HTERT RPE-1 (cell line): Measurements from ENCODE around the gene TUBB3.
"Not testable (repeated sequence)": the region's sequence is repeated elsewhere in the genome, so short reads cannot be mapped to it uniquely, and the experiment has no call there.

Experiments
- in situ Hi-C: fragments of 300-500 bp; cut with MboI; formaldehyde crosslinking; loops from 4 replicates; pipeline ENCODE4 v1.14.3; 2020; ENCODE audit warnings: low sequenced_read_pairs

Gene TUBB3

GRCh38 chr16:89922884-89923639 lies at the start of gene TUBB3:
Gene TUBB3, plus strand, starts transcription at chr16:89923342. Its CDS starts 60 bp downstream, at chr16:89923402.
- in situ Hi-C loops = no loop called here

DNA sequence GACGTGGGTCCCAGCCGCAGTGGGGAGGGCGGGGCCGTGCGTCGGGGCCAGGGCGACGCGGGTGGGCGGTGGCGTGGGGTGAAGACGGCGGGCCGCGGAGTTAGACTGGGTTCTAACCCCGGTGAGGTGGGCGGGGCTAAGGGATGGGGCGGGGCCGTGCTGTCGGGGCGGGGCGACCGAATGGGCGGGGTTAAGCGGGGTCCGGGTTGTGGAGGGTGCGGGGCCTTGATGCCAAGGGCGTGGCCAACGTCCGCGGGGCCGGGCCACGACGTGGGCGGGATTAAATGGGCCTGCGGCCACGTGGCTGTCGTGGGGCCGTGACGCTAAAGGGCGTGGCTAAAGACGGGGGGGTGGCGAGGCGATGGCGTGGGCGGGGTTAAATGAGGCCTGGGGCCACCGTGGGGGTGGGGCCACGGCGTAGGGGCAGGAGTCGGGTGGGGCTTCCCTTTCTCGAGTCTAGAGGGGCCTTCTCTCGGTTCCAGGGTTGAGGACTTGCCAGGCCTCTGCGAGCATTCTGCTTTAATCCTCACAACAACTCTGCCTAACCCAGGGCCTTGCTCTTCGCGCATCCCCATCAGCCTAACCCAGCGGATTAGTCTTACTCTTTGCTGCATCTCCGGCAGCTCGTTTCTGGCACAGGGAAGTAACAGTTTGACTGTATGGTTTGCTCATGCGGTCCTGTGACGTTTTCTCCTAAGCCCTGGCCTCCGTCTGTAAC lies 49.0 kb upstream of the TUBB3 start:
- in situ Hi-C loops = no loop called here

GRCh38 chr16:89879123-89879522 lies 44.0 kb upstream of the TUBB3 start:
- in situ Hi-C loops = not testable (repeated sequence)

DNA sequence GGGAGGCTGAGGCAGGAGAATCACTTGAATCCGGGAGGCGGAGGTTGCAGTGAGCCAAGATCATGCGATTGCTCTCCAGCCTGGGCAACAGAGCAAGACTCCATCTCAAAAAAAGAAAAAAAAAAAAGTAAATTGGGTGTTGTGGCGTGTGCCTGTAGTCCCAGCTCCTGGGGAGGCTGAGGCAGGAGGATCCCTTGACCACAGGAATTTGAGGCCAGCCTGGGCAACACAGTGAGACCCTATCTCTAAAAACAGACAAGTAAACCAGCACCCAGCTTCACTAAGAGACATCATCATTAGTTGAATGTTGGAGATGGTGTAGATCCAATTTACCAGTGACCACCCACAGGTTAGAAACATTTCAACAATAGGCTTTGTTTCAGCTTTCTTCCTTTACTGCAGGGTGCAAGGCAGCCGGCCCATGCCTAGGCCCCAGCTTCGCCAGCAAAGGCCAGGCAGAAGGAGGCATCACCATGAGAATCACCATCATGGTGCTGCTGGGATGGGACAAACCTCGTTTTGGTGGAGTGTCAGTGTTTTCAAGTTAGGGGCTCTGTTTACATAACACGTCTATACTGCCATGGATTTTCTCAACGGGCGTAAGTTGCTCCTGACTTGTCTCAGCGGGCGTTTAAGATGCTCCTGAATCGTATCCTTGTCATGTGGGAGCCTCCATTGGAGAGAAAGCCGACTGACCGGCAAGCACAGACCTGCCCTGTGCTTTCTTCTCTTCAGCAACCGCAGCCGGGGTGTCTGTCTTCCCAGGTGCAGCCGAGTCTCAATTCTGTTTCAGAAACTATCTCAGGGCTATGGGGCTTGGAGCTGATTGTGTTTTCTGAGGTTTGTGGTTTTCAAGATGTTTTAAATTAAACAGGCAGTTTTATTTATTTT lies 42.4 kb upstream of the TUBB3 start:
- in situ Hi-C loops = no loop called here

DNA sequence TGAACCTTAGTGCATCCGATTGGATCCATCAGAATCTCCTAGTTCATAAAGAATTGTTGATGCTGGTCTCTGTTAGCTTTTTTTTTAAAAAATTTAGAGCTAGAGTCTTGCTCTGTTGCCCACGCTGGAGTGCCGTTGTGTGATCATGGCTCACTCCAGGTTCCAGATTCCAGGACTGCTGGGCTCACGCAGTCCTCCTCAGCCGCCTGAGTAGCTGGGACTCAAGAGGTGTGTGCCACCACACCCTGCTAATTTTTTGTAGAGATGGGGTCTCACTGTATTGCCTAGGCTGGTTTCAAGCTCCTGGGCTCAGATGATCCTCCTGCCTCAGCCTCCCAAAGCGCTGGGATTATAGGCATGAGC lies 41.8 kb upstream of the TUBB3 start:
- in situ Hi-C loops = no loop called here

GRCh38 chr16:89883346-89884040 lies 39.6 kb upstream of the TUBB3 start:
- in situ Hi-C loops = no loop called here

DNA sequence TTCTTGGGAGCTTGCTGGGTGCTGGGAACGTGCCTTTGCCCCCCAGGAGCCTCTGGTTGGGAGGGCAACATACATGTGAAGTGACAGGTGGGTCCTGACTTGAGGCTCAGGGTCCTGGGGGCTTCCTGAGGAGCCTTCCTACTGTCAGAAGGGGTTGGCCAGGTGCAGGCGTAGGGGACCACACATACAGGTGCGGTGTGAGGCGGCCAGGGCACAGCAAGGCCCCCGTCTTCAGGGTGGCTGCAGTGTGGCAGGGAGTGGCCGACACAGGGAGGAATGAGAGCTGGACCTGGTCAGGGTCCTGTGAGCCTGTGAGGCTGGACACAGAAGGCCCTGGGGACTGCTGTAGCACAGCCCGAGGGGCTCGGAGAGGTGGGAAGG lies 39.1 kb upstream of the TUBB3 start:
- in situ Hi-C loops = no loop called here

DNA sequence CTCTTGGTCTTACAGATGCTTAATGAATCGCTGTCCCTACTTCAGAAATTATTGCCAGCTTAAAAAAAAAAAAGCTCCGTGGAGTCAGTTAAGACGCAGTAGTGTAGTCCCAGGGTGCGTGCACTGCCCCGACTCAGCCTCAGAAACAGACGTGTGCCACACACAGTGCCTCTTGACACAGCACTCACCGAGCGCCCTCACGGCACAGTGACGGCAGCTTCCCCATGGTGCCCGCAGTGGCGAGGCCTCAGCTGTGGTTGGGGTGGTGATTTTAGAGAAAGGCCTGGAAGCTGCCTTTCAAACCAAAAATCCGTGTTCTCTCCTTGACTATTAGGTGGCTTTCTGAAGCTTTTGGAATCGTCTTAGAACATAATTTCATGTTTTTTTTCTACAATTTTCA lies 35.9 kb upstream of the TUBB3 start:
- in situ Hi-C loops = no loop called here

- in situ Hi-C loops = no loop called here
Observed at GRCh38 chr16:89890200-89890599, 32.9 kb upstream of the TUBB3 start.

- in situ Hi-C loops = no loop called here
Observed at GRCh38 chr16:89890886-89891657, 32.1 kb upstream of the TUBB3 start.

GRCh38 chr16:89892055-89892630 lies 31.0 kb upstream of the TUBB3 start:
- in situ Hi-C loops = no loop called here

- in situ Hi-C loops = no loop called here
Observed at GRCh38 chr16:89892635-89893034, 30.5 kb upstream of the TUBB3 start.

GRCh38 chr16:89893642-89894548 lies 29.2 kb upstream of the TUBB3 start:
- in situ Hi-C loops = no loop called here

DNA sequence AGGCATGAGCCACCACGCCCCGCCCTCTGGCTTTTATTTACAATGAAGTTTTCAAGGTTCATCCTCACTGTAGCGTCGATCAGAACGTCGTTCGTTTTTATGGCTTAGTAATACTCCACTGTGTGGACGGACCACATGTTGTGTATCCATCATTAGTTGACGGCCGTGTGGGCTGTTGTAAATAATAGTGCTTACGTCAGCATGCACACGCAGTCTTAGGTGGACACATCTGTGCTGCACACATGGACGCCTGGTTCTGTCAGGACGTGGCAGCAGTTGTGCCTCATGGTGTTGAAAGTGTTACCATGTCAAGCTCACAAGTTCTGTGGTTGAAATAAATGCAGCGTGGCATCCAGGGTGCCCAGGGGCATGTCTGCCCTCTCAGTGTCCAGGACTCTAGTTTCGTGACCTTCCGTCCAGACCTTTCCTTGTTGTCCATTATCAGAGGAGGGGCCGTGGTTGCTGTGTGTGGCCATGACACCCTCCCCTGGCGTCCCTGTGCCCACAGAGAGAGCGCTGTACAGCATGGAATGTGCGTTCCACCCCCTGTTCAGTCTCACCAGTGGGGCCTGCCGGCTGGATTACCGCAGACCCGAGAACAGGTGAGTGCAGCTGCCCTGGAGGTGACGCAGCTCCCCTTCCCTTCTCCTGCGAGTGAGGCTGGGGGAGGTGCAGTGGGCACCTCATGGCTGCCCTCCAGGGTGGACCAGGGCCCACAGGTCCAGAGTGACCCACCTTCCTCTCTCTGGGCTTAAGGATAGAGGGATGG lies 27.5 kb upstream of the TUBB3 start:
- in situ Hi-C loops = no loop called here

DNA sequence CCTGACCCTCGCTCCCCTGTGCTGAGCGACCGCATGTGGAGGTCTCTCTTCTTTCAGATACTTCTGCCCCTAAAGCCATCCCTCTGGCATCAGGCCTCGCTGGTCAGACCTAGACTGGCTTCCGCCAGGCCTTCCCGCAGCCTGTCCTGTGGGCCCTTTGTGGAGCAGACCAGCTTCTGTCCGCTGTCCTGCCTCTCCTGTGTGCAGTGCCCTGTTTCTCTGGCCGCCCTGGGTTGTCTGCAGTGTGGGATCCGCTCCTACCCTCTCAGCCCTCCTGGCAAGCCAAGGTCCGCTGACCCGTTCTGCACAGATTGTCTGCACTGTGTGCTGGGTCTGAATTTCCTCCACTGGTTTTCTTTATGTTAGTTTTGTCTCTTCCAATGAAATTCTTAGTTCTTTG lies 25.9 kb upstream of the TUBB3 start:
- in situ Hi-C loops = no loop called here

DNA sequence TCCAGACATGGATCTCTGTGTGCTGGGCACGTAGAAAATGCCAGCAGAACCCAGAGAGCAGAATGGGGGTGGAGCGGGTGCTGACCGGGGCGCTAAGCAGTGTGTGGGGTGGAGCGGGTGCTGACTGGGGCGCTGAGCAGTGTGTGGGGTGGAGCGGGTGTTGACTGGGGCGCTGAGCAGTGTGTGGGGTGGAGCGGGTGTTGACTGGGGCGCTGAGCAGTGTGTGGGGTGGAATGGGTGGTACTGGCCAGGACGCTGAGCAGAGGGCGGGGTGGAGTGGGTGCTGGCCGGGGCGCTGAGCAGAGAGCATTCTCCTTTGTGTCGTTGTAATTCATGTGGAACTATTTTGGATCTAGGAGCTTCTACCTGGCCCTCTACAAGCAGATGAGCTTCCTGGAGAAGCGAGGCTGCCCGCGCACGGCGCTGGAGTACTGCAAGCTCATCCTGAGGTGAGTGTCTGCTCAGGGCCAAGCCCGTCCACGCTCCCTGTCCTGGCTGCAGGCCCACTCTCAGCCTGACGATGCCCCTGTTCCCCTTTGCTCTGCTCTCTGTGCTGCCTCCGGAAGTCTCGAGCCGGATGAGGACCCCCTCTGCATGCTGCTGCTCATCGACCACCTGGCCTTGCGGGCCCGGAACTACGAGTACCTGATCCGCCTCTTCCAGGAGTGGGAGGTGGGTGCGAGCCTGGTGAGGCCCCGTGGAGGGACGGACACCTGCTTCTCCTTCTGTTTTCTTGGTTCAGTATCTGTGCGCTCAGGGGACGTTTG lies 24.8 kb upstream of the TUBB3 start:
- in situ Hi-C loops = no loop called here

DNA sequence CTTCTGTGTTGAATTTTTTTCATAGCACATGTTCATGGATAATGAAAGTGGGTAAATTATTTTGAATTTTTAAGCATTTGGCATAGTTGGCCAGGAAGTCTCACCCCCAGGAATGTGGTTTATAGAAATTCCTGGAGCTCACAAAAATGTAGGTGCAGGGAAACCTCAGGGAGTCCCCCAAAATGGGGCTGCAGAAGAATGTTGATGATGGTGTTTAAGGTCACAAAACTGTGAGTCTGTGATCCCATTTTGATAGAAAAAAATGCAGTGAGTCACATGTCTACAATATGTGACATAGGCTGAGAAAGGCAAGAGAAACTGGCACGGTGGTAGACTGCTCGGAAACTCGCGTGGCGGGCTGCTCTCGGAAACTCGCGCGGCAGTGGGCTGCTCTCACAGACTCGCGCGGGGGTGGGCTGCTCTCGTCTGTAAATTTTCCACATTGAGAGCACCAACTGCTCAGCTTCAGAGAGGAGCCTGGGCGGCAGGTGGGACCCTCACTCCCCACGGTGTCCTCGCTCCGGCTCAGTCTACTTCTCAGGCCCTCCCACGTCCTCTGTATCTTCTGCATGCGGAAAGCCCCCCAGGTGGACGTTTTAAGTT lies 23.2 kb upstream of the TUBB3 start:
- in situ Hi-C loops = no loop called here
